IMR-90 (cell line): Measurements from ENCODE around the gene CAMK2G. TPM values are rescaled to one million over a fixed set of nuclear protein-coding genes. Genes with fewer than 3 reads are reported as not detected.

ENCODE experiments used
- ATAC-seq: fragments of 200-7000 bp; cut with Tn5 transposase; 2 replicates; pipeline ENCODE4 v1.9.1; 2020; ENCODE audit warnings: low read depth, mild to moderate bottlenecking, moderate library complexity
- BruUV-seq: library from RNA; stranded (reverse); fragments of 400-500 nt; replicated peaks from 2 replicates; lab custom pipeline; 2021; lab: Mats Ljungman, UMichigan
- CTCF ChIA-PET: fragments of 300-600 bp; formaldehyde crosslinking; extraction: SDS; loops from one replicate; lab custom pipeline; 2021; ENCODE audit warnings: antibody characterized with exemption; lab: Yijun Ruan, JAX
- POLR2A ChIA-PET: fragments of 300-600 bp; sonication (Branson Sonifier 250); formaldehyde crosslinking; loops from one replicate; lab custom pipeline; 2022; ENCODE audit warnings: antibody characterized with exemption; ENCODE audit not compliant: unreplicated experiment; lab: Charles Lee
- DNase-seq: peaks from one replicate; pipeline ENCODE4 v3.0.0; 2013
- H2AFZ ChIP-seq: replicated peaks from 2 replicates; pipeline ENCODE3; 2013; ENCODE audit warnings: low read length, mild to moderate bottlenecking; ENCODE audit not compliant: poor library complexity
- H2AK5ac ChIP-seq: 2 replicates; pipeline ENCODE4 v1.6.1; 2013; ENCODE audit warnings: low read depth, low read length, inconsistent platforms
- H2AK9ac ChIP-seq: replicated peaks from 2 replicates; pipeline ENCODE3; 2013; ENCODE audit warnings: mild to moderate bottlenecking, low read depth, low read length, moderate library complexity; ENCODE audit not compliant: poor library complexity
- H2BK120ac ChIP-seq: 2 replicates; pipeline ENCODE4 v1.6.1; 2013; ENCODE audit warnings: low read depth, low read length, inconsistent platforms
- H2BK15ac ChIP-seq: 3 replicates; pipeline ENCODE4 v1.6.1; 2013; ENCODE audit warnings: low read depth, low read length, inconsistent platforms
- H2BK20ac ChIP-seq: 2 replicates; pipeline ENCODE4 v1.6.1; 2013; ENCODE audit warnings: low read depth, mild to moderate bottlenecking, inconsistent platforms, low read length, moderate library complexity
- H2BK5ac ChIP-seq: 2 replicates; pipeline ENCODE4 v1.6.1; 2013; ENCODE audit warnings: mild to moderate bottlenecking, low read depth, low read length, inconsistent platforms; ENCODE audit not compliant: poor library complexity, severe bottlenecking
- H3K14ac ChIP-seq: replicated peaks from 2 replicates; pipeline ENCODE4 v1.6.1; 2013; ENCODE audit warnings: low read depth, low read length, inconsistent platforms
- H3K18ac ChIP-seq: 2 replicates; pipeline ENCODE4 v1.6.1; 2013; ENCODE audit warnings: low read depth, low read length, control low read depth
- H3K23ac ChIP-seq: 2 replicates; pipeline ENCODE4 v1.6.1; 2013; ENCODE audit warnings: low read depth, low read length, inconsistent platforms
- H3K27ac ChIP-seq: 2 replicates; pipeline ENCODE4 v1.5.1; 2013; ENCODE audit warnings: mild to moderate bottlenecking, control low read depth, low read length; ENCODE audit not compliant: insufficient read depth
- H3K27me3 ChIP-seq: 2 replicates; pipeline ENCODE4 v1.6.1; 2013; ENCODE audit warnings: low read length; ENCODE audit not compliant: control insufficient read depth, insufficient read depth
- H3K36me3 ChIP-seq: 2 replicates; pipeline ENCODE4 v1.6.1; 2013; ENCODE audit warnings: low read length, mixed read lengths; ENCODE audit not compliant: control insufficient read depth, insufficient read depth
- H3K4ac ChIP-seq: 2 replicates; pipeline ENCODE4 v1.6.1; 2013; ENCODE audit warnings: low read depth, low read length, inconsistent platforms
- H3K4me1 ChIP-seq: 2 replicates; pipeline ENCODE4 v1.6.1; 2013; ENCODE audit warnings: low read length, mixed read lengths; ENCODE audit not compliant: control insufficient read depth, insufficient read depth
- H3K4me2 ChIP-seq: 2 replicates; pipeline ENCODE4 v1.6.1; 2013; ENCODE audit warnings: low read depth, mild to moderate bottlenecking, control low read depth, low read length, moderate library complexity
- H3K4me3 ChIP-seq: 2 replicates; pipeline ENCODE4 v1.5.1; 2013; ENCODE audit warnings: low read depth, mild to moderate bottlenecking, control low read depth, low read length, moderate library complexity; ENCODE audit not compliant: insufficient read depth
- H3K56ac ChIP-seq: 2 replicates; pipeline ENCODE4 v1.6.1; 2013; ENCODE audit warnings: low read length, inconsistent platforms; ENCODE audit not compliant: insufficient read depth; ENCODE audit errors: extremely low read depth
- H3K79me1 ChIP-seq, 2 experiments: 2 replicates each; pipeline ENCODE4 v1.6.1; 2013; ENCODE audit warnings: low read length in 2 of 2, inconsistent platforms in 1 of 2, low read depth in 1 of 2
- H3K9ac ChIP-seq: 2 replicates; pipeline ENCODE4 v1.6.1; 2013; ENCODE audit warnings: low read depth, low read length, control low read depth
- H3K9me1 ChIP-seq: 2 replicates; pipeline ENCODE4 v1.6.1; 2013; ENCODE audit warnings: low read length, inconsistent platforms; ENCODE audit not compliant: insufficient read depth
- H3K9me3 ChIP-seq: 2 replicates; pipeline ENCODE4 v1.6.1; 2013; ENCODE audit warnings: low read length; ENCODE audit not compliant: control insufficient read depth, insufficient read depth
- H4K20me1 ChIP-seq: 2 replicates; pipeline ENCODE4 v1.6.1; 2013; ENCODE audit warnings: low read length, inconsistent platforms; ENCODE audit not compliant: insufficient read depth
- H4K5ac ChIP-seq: 2 replicates; pipeline ENCODE4 v1.6.1; 2013; ENCODE audit warnings: mild to moderate bottlenecking, low read depth, low read length, control low read depth
- H4K8ac ChIP-seq, 2 experiments: 2 replicates each; pipeline ENCODE4 v1.6.1; 2013; ENCODE audit warnings: low read depth in 2 of 2, low read length in 2 of 2, control low read depth in 1 of 2, inconsistent platforms in 1 of 2
- H4K91ac ChIP-seq: 2 replicates; pipeline ENCODE4 v1.6.1; 2013; ENCODE audit warnings: low read depth, low read length, inconsistent platforms; ENCODE audit not compliant: insufficient read depth
- BHLHE40 ChIP-seq: fragments of 150-350 bp; IDR thresholded peaks from 2 replicates; pipeline ENCODE4 v1.6.1; 2016; ENCODE audit warnings: mild to moderate bottlenecking, low read depth, low read length
- CHD1 ChIP-seq: IDR thresholded peaks from 2 replicates; pipeline ENCODE4 v1.6.1; 2012; ENCODE audit warnings: low read depth, low read length, improper control_type of control experiment
- MAFK ChIP-seq: IDR thresholded peaks from 2 replicates; pipeline ENCODE4 v1.6.1; 2012; ENCODE audit warnings: low read depth, low read length, improper control_type of control experiment
- MXI1 ChIP-seq: IDR thresholded peaks from 2 replicates; pipeline ENCODE4 v1.6.1; 2012; ENCODE audit warnings: low read depth, mild to moderate bottlenecking, low read length, moderate library complexity, borderline replicate concordance
- NFE2L2 ChIP-seq: fragments of 150-350 bp; IDR thresholded peaks from 2 replicates; pipeline ENCODE4 v1.6.1; 2016; ENCODE audit warnings: low read depth, mild to moderate bottlenecking, low read length
- POLR2A ChIP-seq: IDR thresholded peaks from 2 replicates; pipeline ENCODE4 v1.6.1; 2012; ENCODE audit warnings: mild to moderate bottlenecking, low read depth, low read length
- RAD21 ChIP-seq: IDR thresholded peaks from 2 replicates; pipeline ENCODE4 v1.6.1; 2012; ENCODE audit warnings: low read length, improper control_type of control experiment
- RCOR1 ChIP-seq: IDR thresholded peaks from 2 replicates; pipeline ENCODE4 v1.6.1; 2012; ENCODE audit warnings: mild to moderate bottlenecking, low read length, improper control_type of control experiment; ENCODE audit not compliant: insufficient replicate concordance
- SMC3 ChIP-seq: fragments of 150-350 bp; IDR thresholded peaks from 2 replicates; pipeline ENCODE4 v1.6.1; 2016; ENCODE audit warnings: low read depth, mild to moderate bottlenecking, antibody characterized with exemption, low read length, moderate library complexity
- WGBS, 2 experiments: methylation state at CpG; one replicate each; pipeline versions ENCODE4 v1.1.5 to v1.1.7; 2013; ENCODE audit warnings: missing lambda C conversion rate in 2 of 2; ENCODE audit not compliant: insufficient read length in 1 of 2; ENCODE audit errors: extremely low coverage in 2 of 2; 5-methylcytosine and 5-hydroxymethylcytosine counted together
- dilution Hi-C: fragments of 300-500 bp; cut with HindIII; formaldehyde crosslinking; loops from one replicate; pipeline ENCODE4 v1.14.3; 2018; ENCODE audit warnings: low sequenced_read_pairs; ENCODE audit not compliant: unreplicated experiment
- in situ Hi-C: fragments of 300-500 bp; cut with MboI; formaldehyde crosslinking; loops from 3 replicates; pipeline ENCODE4 v1.14.3; 2019; ENCODE audit warnings: low sequenced_read_pairs, inconsistent platforms, mixed read lengths
- intact Hi-C: fragments of 100-400 bp; cut with micrococcal nuclease; formaldehyde crosslinking; loops from 2 replicates; pipeline ENCODE4 v1.10.0; 2022
- polyA plus RNA-seq, 3 experiments: library from polyadenylated mRNA; depleted of rRNA; stranded (reverse); fragments of >200 nt; gene quantifications; 2 replicates each; pipeline ENCODE4 v1.2.3, GENCODE V29; 2012; ENCODE audit warnings: low replicate concordance in 1 of 3
- total RNA-seq: library from RNA; depleted of rRNA; stranded (reverse); fragments of >200 nt; gene quantifications from 2 replicates; pipeline ENCODE4 v1.2.3, GENCODE V29; 2012
- TF ChIP-seq, protein P1 (sequence below): conservative IDR thresholded peaks from 2 replicates; pipeline ENCODE4 v1.5.1; 2012; ENCODE audit warnings: mild to moderate bottlenecking, low read depth, low read length, improper control_type of control experiment

Gene CAMK2G
- total and polyA plus RNA-seq, 2 of the 4 experiments (the other 2 are of a cell fraction): 20.4 to 25.4 TPM

- TF ChIP-seq MAFK: no peak
These were observed 46.8 kb downstream of the CAMK2G start (continued) for GRCh38 chr10:73827346-73828089.

- ChIA-PET CTCF (no interaction called here), POLR2A (no interaction called here)
- H4K5ac ChIP-seq: no peak overlapping the region
- no peaks in the 10 kb centered on the region; the same call in 1 of the 2 replicates for H3K4me1 ChIP-seq
- DNase-seq (no peak), ATAC-seq (no peak)
- no peak overlapping the region for H3K4ac ChIP-seq
- H3K4me3 ChIP-seq: no peak overlapping the region
- no peaks in the 10 kb centered on the region for H4K20me1 ChIP-seq
- H3K14ac ChIP-seq: no peak overlapping the region
- no peak overlapping the region for H4K8ac ChIP-seq
- H3K9me3 ChIP-seq: no peaks in the 10 kb centered on the region
- in situ Hi-C loops (no loop called here), intact Hi-C loops (no loop called here), dilution Hi-C loops (no loop called here)
- no peak overlapping the region for H4K91ac ChIP-seq
- no peak overlapping the region for H3K18ac ChIP-seq
- H2BK120ac ChIP-seq: no peak overlapping the region
- TF ChIP-seq RCOR1: no peak
- TF ChIP-seq, protein P1, sequence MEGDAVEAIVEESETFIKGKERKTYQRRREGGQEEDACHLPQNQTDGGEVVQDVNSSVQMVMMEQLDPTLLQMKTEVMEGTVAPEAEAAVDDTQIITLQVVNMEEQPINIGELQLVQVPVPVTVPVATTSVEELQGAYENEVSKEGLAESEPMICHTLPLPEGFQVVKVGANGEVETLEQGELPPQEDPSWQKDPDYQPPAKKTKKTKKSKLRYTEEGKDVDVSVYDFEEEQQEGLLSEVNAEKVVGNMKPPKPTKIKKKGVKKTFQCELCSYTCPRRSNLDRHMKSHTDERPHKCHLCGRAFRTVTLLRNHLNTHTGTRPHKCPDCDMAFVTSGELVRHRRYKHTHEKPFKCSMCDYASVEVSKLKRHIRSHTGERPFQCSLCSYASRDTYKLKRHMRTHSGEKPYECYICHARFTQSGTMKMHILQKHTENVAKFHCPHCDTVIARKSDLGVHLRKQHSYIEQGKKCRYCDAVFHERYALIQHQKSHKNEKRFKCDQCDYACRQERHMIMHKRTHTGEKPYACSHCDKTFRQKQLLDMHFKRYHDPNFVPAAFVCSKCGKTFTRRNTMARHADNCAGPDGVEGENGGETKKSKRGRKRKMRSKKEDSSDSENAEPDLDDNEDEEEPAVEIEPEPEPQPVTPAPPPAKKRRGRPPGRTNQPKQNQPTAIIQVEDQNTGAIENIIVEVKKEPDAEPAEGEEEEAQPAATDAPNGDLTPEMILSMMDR: no peak
- TF ChIP-seq BHLHE40: no peak
- no peak for TF ChIP-seq SMC3
- TF ChIP-seq MXI1: no peak
- TF ChIP-seq MAFK: no peak
- no peak for TF ChIP-seq CHD1
- TF ChIP-seq RAD21: no peak
- TF ChIP-seq NFE2L2: no peak
- TF ChIP-seq POLR2A: no peak
- no TSS peak for BruUV-seq
- no peak overlapping the region for H3K9ac ChIP-seq
- 60% methylated on average over 1 of the region's 14 CpGs; no CpG with 5 or more reads in 1 of the 2 experiments for WGBS, 2 experiments
- no peak overlapping the region for H2BK5ac ChIP-seq
- H3K27me3 ChIP-seq: no peaks in the 10 kb centered on the region
- H2BK20ac ChIP-seq: no peak overlapping the region
- H3K79me1 ChIP-seq: no peaks in the 10 kb centered on the region; a peak in 1 of 4 replicates
- H3K56ac ChIP-seq: no peak overlapping the region
- no peak overlapping the region for H3K4me2 ChIP-seq
- H2AK5ac ChIP-seq: no peak overlapping the region
- no peak overlapping the region for H3K27ac ChIP-seq
- H3K23ac ChIP-seq: no peak overlapping the region
- no peak overlapping the region for H2BK15ac ChIP-seq
- no peak overlapping the region for H2AK9ac ChIP-seq
- H3K36me3 ChIP-seq: peaks cover 30% of the 10 kb centered on the region
- peaks cover 12% of the 10 kb centered on the region; the same call in 1 of the 2 replicates for H3K9me1 ChIP-seq
- H2AFZ ChIP-seq: no peak overlapping the region
These were observed 50.1 kb downstream of the CAMK2G start for GRCh38 chr10:73824146-73824725.
